ENCODE measurements around the gene DHRSX.

DNA sequence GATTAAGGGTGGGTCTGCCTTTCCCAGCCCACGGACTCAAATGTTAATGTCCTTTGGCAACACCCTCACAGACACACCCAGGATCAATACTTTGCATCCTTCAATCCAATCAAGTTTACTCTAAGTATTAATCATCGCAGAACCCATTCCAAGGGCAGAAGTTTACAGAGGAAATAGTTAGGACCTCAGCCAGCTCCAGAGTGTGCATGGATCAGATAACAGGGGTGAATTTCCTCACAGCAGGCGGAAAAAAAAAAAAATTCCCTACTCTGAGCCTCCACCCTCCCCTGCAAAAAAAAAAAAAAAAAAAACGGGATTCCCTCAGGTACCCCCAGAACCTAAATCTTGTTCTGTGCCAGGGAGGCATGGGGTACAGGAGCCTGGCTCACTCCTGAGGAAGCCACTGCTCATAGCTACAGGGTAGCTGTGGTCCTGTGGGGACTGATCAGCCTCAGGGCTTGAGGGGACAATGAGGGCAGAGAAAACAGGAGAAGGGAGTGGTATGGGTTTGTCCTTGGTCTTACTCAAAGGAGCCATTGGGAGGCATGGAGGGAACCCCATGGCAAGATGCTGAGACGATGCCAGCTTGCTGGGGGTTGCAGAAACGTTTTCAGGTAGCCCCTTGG, 113.0 kb downstream of the DHRSX start:
- TF ChIP-seq, protein P1, sequence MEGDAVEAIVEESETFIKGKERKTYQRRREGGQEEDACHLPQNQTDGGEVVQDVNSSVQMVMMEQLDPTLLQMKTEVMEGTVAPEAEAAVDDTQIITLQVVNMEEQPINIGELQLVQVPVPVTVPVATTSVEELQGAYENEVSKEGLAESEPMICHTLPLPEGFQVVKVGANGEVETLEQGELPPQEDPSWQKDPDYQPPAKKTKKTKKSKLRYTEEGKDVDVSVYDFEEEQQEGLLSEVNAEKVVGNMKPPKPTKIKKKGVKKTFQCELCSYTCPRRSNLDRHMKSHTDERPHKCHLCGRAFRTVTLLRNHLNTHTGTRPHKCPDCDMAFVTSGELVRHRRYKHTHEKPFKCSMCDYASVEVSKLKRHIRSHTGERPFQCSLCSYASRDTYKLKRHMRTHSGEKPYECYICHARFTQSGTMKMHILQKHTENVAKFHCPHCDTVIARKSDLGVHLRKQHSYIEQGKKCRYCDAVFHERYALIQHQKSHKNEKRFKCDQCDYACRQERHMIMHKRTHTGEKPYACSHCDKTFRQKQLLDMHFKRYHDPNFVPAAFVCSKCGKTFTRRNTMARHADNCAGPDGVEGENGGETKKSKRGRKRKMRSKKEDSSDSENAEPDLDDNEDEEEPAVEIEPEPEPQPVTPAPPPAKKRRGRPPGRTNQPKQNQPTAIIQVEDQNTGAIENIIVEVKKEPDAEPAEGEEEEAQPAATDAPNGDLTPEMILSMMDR (conservative IDR thresholded peaks at IDR 0.05) = no peak
- no peak for TF ChIP-seq ZFX (IDR thresholded peaks at IDR 0.05)

Data from C4-2B (cell line).